Measurements from ENCODE around the gene SCTR.

The SCTR gene

GRCh38 chr2:119523952-119524694 lies at the start of gene SCTR:
SCTR (minus strand) TSS chr2:119524483; CDS start chr2:119524226, 257 bp downstream.
- DNase-seq, result no peak

- no peak for DNase-seq
These were observed 43.0 kb upstream of the SCTR start for GRCh38 chr2:119567292-119567691.

- no peak for DNase-seq
These were observed 41.2 kb upstream of the SCTR start for GRCh38 chr2:119565481-119565880.

- no peak for DNase-seq
These were observed 29.5 kb upstream of the SCTR start for GRCh38 chr2:119553687-119554344.

- no peak for DNase-seq
These were observed 28.6 kb upstream of the SCTR start for GRCh38 chr2:119552902-119553301.

GRCh38 chr2:119550856-119551255 lies 26.6 kb upstream of the SCTR start:
- DNase-seq, result no peak

GRCh38 chr2:119550346-119550745 lies 26.1 kb upstream of the SCTR start:
- DNase-seq, result no peak

- no peak for DNase-seq
These were observed 25.0 kb upstream of the SCTR start for GRCh38 chr2:119549241-119549640.

- DNase-seq, result no peak
These were observed 24.3 kb upstream of the SCTR start for GRCh38 chr2:119548516-119549120.

- DNase-seq, result no peak
These were observed 22.1 kb upstream of the SCTR start for GRCh38 chr2:119546447-119546767.

GRCh38 chr2:119545754-119546446 lies 21.6 kb upstream of the SCTR start:
- no peak for DNase-seq

GRCh38 chr2:119544939-119545475 lies 20.7 kb upstream of the SCTR start:
- DNase-seq, result no peak

GRCh38 chr2:119544075-119544938 lies 20.0 kb upstream of the SCTR start, which contains the start of gene CFAP221:
CFAP221 (plus strand) TSS chr2:119544449; CDS start chr2:119546132, 1,683 bp downstream.
- DNase-seq, result no peak

- DNase-seq, result no peak
These were observed 17.2 kb upstream of the SCTR start for GRCh38 chr2:119541476-119541875.

GRCh38 chr2:119537792-119538191 lies 13.5 kb upstream of the SCTR start:
- no peak for DNase-seq

GRCh38 chr2:119536707-119537106 lies 12.4 kb upstream of the SCTR start:
- no peak for DNase-seq

GRCh38 chr2:119536211-119536610 lies 11.9 kb upstream of the SCTR start:
- no peak for DNase-seq

- no peak for DNase-seq
These were observed 9.3 kb upstream of the SCTR start for GRCh38 chr2:119533560-119533959.

- DNase-seq, result no peak
These were observed 7.0 kb upstream of the SCTR start for GRCh38 chr2:119531292-119531691.

- no peak for DNase-seq
These were observed 3.7 kb upstream of the SCTR start for GRCh38 chr2:119527999-119528398.

GRCh38 chr2:119525614-119526013 lies 1.3 kb upstream of the SCTR start:
- no peak for DNase-seq

GRCh38 chr2:119523383-119523951 lies 816 bp downstream of the SCTR start:
- no peak for DNase-seq

Measured in GDM1 (cell line).